ENCODE results near the gene ZNF682.
"Not testable (repeated sequence)": the region's sequence is repeated elsewhere in the genome, so short reads cannot be mapped to it uniquely, and the experiment has no call there.

ZNF682 gene

GRCh38 chr19:20005741-20006140 lies 33.6 kb downstream of the ZNF682 start:
- DNase-seq (ENCODE audit: low read depth): no peak
- H3K4me3 ChIP-seq (ENCODE audit: low read depth, low read length): no peak overlapping the region
- TF ChIP-seq POLR2A (IDR thresholded peaks at IDR 0.05; ENCODE audit: extremely low read depth, insufficient read length) (no peak), CTCF (IDR thresholded peaks at IDR 0.05; ENCODE audit: low read depth, low read length) (no peak), MAX (IDR thresholded peaks at IDR 0.05; ENCODE audit: low read depth, low read length) (no peak), MYC (IDR thresholded peaks at IDR 0.05; ENCODE audit: low read depth, low read length) (no peak)

- DNase-seq (ENCODE audit: low read depth): peak; percentile 49
- H3K4me3 ChIP-seq (ENCODE audit: low read depth, low read length): no peak overlapping the region
- TF ChIP-seq MAX (IDR thresholded peaks at IDR 0.05; ENCODE audit: low read depth, low read length): no peak
- peak; percentile 95 for TF ChIP-seq CTCF (IDR thresholded peaks at IDR 0.05; ENCODE audit: low read depth, low read length)
These were observed 41.5 kb downstream of the ZNF682 start for GRCh38 chr19:19997656-19998268.

- H3K4me3 ChIP-seq (ENCODE audit: low read depth, low read length): no peak overlapping the region
- DNase-seq (ENCODE audit: low read depth): no peak
- TF ChIP-seq CTCF (IDR thresholded peaks at IDR 0.05; ENCODE audit: low read depth, low read length): no peak
- TF ChIP-seq POLR2A (IDR thresholded peaks at IDR 0.05; ENCODE audit: extremely low read depth, insufficient read length): no peak
- TF ChIP-seq MYC (IDR thresholded peaks at IDR 0.05; ENCODE audit: low read depth, low read length): no peak
- TF ChIP-seq MAX (IDR thresholded peaks at IDR 0.05; ENCODE audit: low read depth, low read length): no peak
These were observed 72.4 kb downstream of the ZNF682 start for GRCh38 chr19:19966862-19967261.

- not testable (repeated sequence) for H3K4me3 ChIP-seq (ENCODE audit: low read depth, low read length); DNase-seq (ENCODE audit: low read depth)
These were observed 73.2 kb downstream of the ZNF682 start for GRCh38 chr19:19966126-19966525.

GRCh38 chr19:19964416-19964815 lies 74.9 kb downstream of the ZNF682 start:
- TF ChIP-seq MAX (IDR thresholded peaks at IDR 0.05; ENCODE audit: low read depth, low read length): no peak
- no peak for DNase-seq (ENCODE audit: low read depth)
- H3K4me3 ChIP-seq (ENCODE audit: low read depth, low read length): no peak overlapping the region

- DNase-seq (ENCODE audit: low read depth): peak; percentile 69
- peak; percentile 52 for TF ChIP-seq CTCF (IDR thresholded peaks at IDR 0.05; ENCODE audit: low read depth, low read length)
- H3K4me3 ChIP-seq (ENCODE audit: low read depth, low read length): not testable (repeated sequence)
These were observed 80.0 kb downstream of the ZNF682 start for GRCh38 chr19:19959151-19959799.

GRCh38 chr19:19957766-19958165 lies 81.5 kb downstream of the ZNF682 start:
- not testable (repeated sequence) for DNase-seq (ENCODE audit: low read depth); H3K4me3 ChIP-seq (ENCODE audit: low read depth, low read length)

Measured in NB4 (cell line).